Cardiac fibroblast (primary cell): ENCODE results near the gene ROBO1.

Experiments used
- DNase-seq, 2 donors: peaks; one replicate each; pipeline versions ENCODE4 v3.0.0 to v3.0.0-alpha.2; 2010; ENCODE audit warnings: low read depth in 2 of 2
- H3K4me3 ChIP-seq, 2 donors: replicated peaks in 1 of 2; 1 replicate in 1 of 2; 2 replicates in 1 of 2; pipeline ENCODE4 v1.5.1; 2011; ENCODE audit warnings: low read depth in 2 of 2, low read length in 2 of 2, mild to moderate bottlenecking in 2 of 2, moderate library complexity in 1 of 2
- CTCF ChIP-seq: IDR thresholded peaks from one replicate; pipeline ENCODE4 v1.5.1; 2011; ENCODE audit warnings: low read depth, mild to moderate bottlenecking, low read length, inconsistent platforms

ROBO1 gene

GRCh38 chr3:79467721-79468120 is 300.1 kb downstream of the ROBO1 start:
- no peak overlapping the region for H3K4me3 ChIP-seq
- peak in 1 of 2 donors; percentile 1 for DNase-seq
- TF ChIP-seq CTCF = no peak

DNA sequence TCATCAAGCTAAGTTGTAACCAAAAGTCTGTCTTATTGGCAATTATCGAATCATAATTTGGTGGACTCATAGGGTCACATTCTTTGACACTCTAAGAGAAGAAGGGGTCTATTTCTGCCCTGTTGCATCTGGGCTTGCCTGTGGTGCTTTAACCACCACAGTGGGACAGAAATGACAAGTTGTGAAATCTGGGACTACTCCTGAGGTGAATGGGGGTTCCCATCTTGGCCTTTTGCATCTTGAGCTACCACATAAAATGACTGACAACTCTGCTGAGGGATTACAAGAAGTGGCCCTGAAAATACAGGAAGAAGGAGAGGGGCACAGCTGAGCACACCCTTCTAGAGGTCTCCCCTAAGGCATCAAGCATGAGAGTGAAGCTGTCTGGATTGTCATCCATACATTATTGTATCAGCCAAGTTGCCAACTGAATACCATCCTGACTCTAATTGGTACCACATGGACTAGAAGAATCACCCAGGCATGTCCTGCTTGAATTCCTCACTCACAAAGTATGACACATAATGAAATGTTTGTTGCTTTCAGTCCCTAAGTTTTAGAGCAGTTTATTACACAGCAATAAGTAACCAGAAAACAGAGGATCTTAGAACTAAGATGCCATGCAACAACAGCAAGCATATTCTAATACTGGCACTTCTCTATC is 306.5 kb downstream of the ROBO1 start:
- no peak for DNase-seq
- no peak overlapping the region for H3K4me3 ChIP-seq
- no peak for TF ChIP-seq CTCF

GRCh38 chr3:79453600-79453999 is 314.2 kb downstream of the ROBO1 start:
- no peak overlapping the region for H3K4me3 ChIP-seq
- no peak for DNase-seq
- no peak for TF ChIP-seq CTCF

GRCh38 chr3:79436387-79436786 is 331.4 kb downstream of the ROBO1 start:
- DNase-seq = no peak
- no peak overlapping the region for H3K4me3 ChIP-seq
- TF ChIP-seq CTCF = no peak

- no peak for DNase-seq
- no peak for TF ChIP-seq CTCF
- no peak overlapping the region for H3K4me3 ChIP-seq
Measured at GRCh38 chr3:79427081-79427480, 340.7 kb downstream of the ROBO1 start.

DNA sequence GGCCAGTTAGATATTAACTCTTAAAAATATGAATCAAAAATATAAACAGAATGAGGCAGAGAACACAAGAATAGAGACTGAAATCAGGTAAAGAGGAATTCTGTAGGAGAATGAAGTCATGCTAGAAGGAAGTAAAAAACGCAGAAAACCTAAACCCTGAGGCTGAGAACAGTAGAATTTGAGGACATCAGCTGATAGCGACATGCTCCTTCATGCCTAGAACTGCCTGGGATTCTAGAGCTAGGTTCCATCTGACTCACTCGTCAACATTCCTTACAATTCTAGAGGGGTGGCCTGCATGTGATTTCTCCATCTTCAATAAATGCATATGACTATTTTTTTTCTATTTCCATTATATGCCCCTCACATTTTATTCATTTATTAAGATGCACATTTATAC is 343.0 kb downstream of the ROBO1 start:
- no peak for TF ChIP-seq CTCF
- DNase-seq = no peak
- no peak overlapping the region for H3K4me3 ChIP-seq

GRCh38 chr3:79423417-79423816 is 344.4 kb downstream of the ROBO1 start:
- no peak for DNase-seq
- TF ChIP-seq CTCF = no peak
- no peak overlapping the region for H3K4me3 ChIP-seq
